RWPE1 (cell line): ENCODE results near the gene XPOT.

Experiments used
- CTCF ChIA-PET: fragments of 350-600 bp; sonication (Branson Sonifier 250); formaldehyde crosslinking; extraction: SDS; loops from one replicate; lab custom pipeline; 2021; lab: Yijun Ruan, JAX
- POLR2A ChIA-PET: fragments of 400-600 bp; formaldehyde crosslinking; extraction: SDS; loops from one replicate; lab custom pipeline; 2020; ENCODE audit warnings: antibody characterized with exemption; ENCODE audit not compliant: low non-redundant PET; lab: Yijun Ruan, JAX
- DNase-seq: peaks from one replicate; pipeline ENCODE4 v3.0.0; 2012; ENCODE audit warnings: low spot score
- H3K27ac ChIP-seq: fragments of 450-650 bp; 2 replicates; pipeline ENCODE4 v1.5.1; 2017
- TF ChIP-seq, protein P1 (sequence below): fragments of 450-650 bp; conservative IDR thresholded peaks from 2 replicates; pipeline ENCODE4 v1.5.1; 2017; ENCODE audit warnings: low read depth, mild to moderate bottlenecking

The XPOT gene

DNA sequence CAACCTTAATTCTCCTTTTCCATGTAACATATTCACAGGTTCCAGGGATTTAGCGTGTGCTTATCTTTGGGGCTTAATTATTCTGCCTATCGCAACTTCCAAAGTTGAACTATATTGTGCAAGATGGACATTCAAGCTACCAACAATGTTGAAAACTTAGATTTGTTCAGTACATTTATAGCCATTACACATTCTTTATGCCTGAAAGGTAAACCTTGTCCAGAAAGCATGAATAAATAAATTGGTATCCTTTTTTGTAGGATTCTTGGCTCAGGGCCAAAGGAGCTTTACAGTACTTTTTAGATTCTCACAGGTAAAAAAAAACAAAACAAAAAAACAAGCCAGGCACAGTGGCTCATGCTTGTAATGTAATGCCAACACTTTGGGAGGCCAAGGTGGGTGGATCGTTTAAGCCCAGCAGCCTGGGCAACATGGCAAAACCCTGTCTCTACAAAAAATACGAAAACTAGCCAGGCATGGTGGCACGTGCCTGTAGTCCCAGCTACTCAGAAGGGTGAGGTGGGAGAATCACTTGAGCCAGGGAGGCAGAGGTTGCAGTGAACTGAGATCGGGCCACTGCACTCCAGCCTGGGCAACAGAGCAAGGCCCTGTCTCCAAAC is 16.9 kb upstream of the XPOT start:
- CTCF ChIA-PET, result no interaction called here
- H3K27ac ChIP-seq, result peak overlapping the region; percentile 71
- no peak for DNase-seq
- POLR2A ChIA-PET, result no interaction called here
- TF ChIP-seq, protein P1, sequence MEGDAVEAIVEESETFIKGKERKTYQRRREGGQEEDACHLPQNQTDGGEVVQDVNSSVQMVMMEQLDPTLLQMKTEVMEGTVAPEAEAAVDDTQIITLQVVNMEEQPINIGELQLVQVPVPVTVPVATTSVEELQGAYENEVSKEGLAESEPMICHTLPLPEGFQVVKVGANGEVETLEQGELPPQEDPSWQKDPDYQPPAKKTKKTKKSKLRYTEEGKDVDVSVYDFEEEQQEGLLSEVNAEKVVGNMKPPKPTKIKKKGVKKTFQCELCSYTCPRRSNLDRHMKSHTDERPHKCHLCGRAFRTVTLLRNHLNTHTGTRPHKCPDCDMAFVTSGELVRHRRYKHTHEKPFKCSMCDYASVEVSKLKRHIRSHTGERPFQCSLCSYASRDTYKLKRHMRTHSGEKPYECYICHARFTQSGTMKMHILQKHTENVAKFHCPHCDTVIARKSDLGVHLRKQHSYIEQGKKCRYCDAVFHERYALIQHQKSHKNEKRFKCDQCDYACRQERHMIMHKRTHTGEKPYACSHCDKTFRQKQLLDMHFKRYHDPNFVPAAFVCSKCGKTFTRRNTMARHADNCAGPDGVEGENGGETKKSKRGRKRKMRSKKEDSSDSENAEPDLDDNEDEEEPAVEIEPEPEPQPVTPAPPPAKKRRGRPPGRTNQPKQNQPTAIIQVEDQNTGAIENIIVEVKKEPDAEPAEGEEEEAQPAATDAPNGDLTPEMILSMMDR, result no peak

GRCh38 chr12:64389154-64389553 is 15.0 kb upstream of the XPOT start:
- no peak for DNase-seq
- CTCF ChIA-PET, result no interaction called here
- no peak overlapping the region for H3K27ac ChIP-seq
- POLR2A ChIA-PET, result no interaction called here
- TF ChIP-seq, protein P1, result no peak

DNA sequence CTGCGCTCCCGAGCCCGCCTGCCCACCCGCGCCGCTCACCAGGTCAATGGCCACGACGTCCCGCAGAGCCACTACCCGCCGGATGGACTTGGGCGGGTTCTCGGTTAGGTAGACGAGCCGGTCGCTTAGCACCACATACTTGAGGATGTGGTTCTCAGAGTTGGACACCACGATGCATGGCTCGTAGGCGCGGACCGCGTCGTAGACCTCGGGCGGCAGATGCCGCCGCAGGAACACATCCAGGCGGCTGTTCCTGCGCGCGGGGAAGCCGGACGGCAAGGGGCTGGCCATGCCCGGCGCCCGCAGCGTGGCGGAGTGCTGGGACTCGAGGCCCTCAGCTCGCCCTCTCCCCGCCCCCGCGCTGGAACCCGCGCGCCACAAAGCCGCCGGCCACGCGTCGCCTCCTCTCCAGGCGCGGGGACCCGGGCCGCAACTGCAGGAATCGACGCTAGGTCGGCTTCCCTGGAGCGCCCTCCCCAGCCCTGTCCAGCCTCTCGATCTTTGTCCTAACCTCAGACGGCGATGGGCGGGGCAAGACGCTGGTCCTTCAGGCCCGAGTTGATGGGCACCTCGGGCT is 13.8 kb upstream of the XPOT start, which contains the start of gene C12orf56:
TSS of gene C12orf56 (minus strand) at position 484 of the 577 bp plus-strand sequence. CDS start at position 291, 193 bp downstream.
- CTCF ChIA-PET, result no interaction called here
- DNase-seq, result peak; percentile 34
- POLR2A ChIA-PET, result no interaction called here
- TF ChIP-seq, protein P1, result no peak
- no peak within 1 kb of the TSS for H3K27ac ChIP-seq

DNA sequence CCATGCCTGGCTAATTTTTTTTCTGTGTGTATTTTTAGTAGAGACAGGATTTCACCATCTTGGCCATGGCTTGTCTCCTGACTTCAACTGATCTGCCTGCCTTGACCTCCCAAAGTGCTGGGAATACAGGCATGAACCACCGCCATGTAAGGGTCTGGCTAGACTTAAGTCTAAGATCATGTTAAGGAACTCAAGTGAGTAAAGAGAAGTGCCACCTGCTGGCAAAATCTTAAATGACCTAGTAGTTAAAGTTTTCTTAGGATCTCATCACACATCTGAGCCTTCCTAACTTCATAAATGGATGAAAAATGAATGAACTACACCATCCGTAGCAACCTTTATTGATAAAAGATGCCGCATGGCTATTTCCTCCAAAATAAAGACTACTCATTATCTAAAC is 12.0 kb upstream of the XPOT start:
- ChIA-PET CTCF (interaction anchor here (0.7 kb wide), 1 partner anchor 136 kb away, joined by 3 read pairs; no protein-coding TSS in a partner anchor), POLR2A (no interaction called here)
- DNase-seq, result peak; percentile 25
- no peak overlapping the region for H3K27ac ChIP-seq
- TF ChIP-seq, protein P1, result no peak

- CTCF ChIA-PET, result no interaction called here
- TF ChIP-seq, protein P1, result no peak
- POLR2A ChIA-PET, result no interaction called here
- H3K27ac ChIP-seq, result no peak overlapping the region
- no peak for DNase-seq
Observed at GRCh38 chr12:64395739-64396138, 8.5 kb upstream of the XPOT start.

- no peak overlapping the region for H3K27ac ChIP-seq
- TF ChIP-seq, protein P1, result no peak
- POLR2A ChIA-PET, result interaction anchor here (0.7 kb wide), 1 partner anchor 502 kb away, joined by 4 read pairs; no protein-coding TSS in a partner anchor
- DNase-seq, result no peak
- CTCF ChIA-PET, result no interaction called here
Observed at GRCh38 chr12:64400041-64400440, 4.2 kb upstream of the XPOT start.
